ENCODE measurements around the gene COMT.

GRCh38 chr22:19993926-19994325, 52.4 kb downstream of the COMT start:
- TF ChIP-seq CTCF (IDR thresholded peaks at IDR 0.05) (no peak), POLR2A (IDR thresholded peaks at IDR 0.05) (no peak)

All from Peyer's patch (tissue), 4 donors.